Measurements from ENCODE around the gene PKHD1. TPM values are rescaled to one million over a fixed set of nuclear protein-coding genes. Genes with fewer than 3 reads are reported as not detected.

The PKHD1 gene
- polyA plus RNA-seq, 1 of the 3 experiments (the other 2 are of a cell fraction): not detected

DNA sequence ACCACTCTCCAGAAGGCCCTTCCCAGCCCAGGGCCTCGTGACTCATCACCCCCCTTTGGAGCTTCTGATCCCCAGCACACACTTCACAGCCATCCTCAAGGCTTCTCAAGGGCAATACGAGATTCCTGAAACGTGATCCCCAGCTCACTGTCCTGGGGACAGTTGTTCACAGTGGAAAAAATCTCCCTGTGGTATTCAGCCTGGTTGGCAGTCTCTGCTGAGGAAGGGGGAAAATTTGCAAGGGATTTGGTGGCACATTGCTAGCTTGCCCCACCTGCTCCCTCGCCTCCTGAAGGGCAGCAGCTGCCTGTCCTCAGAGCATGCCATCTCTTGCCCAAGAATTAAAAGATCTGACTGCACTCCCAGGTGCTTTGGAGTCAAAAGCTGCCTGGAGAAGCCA is 20.7 kb upstream of the PKHD1 start:
- Histone ChIP-seq H3K9ac (no peak overlapping the region), H3K4me1 (ENCODE audit: control insufficient read depth in 1 of 2, insufficient read depth in 2 of 2, low read depth in 1 of 2, low read length in 1 of 2) (no peaks in the 10 kb centered on the region), H3K4me2 (no peak overlapping the region), H3K36me3 (replicated peaks in 1 of 2; ENCODE audit: control insufficient read depth in 1 of 2, insufficient read depth in 2 of 2, low read length in 1 of 2) (no peaks in the 10 kb centered on the region), H3K27ac (ENCODE audit: low read depth in 2 of 2, low read length in 1 of 2) (no peak overlapping the region), H3K4me3 (ENCODE audit: low read depth in 2 of 2, low read length in 1 of 2) (no peak overlapping the region), H2AFZ (ENCODE audit: low read depth) (no peak overlapping the region), H3K27me3 (ENCODE audit: insufficient read depth) (no peaks in the 10 kb centered on the region), H3F3A (replicated peaks; ENCODE audit: insufficient read depth) (no peaks in the 10 kb centered on the region), H3K79me2 (ENCODE audit: insufficient read depth) (no peaks in the 10 kb centered on the region), H4K20me1 (ENCODE audit: insufficient read depth) (no peaks in the 10 kb centered on the region), H3K9me2 (no peaks in the 10 kb centered on the region), H3K9me3 (no peaks in the 10 kb centered on the region)
- no peak for DNase-seq
- 7% methylated on average over 4 of the region's 4 CpGs for WGBS (ENCODE audit: low lambda C conversion rate)
- ChIA-PET CTCF (interaction anchor here (1.0 kb wide), 1 partner anchor 10 kb away, joined by 3 read pairs; no protein-coding TSS in a partner anchor), POLR2A (no interaction called here)
- TF ChIP-seq USF1 (IDR thresholded peaks at IDR 0.05; ENCODE audit: borderline replicate concordance, low read depth) (no peak), CTCF (IDR thresholded peaks at IDR 0.05) (no peak), RCOR1 (IDR thresholded peaks at IDR 0.05; ENCODE audit: low read length) (no peak), RXRA (IDR thresholded peaks at IDR 0.05; ENCODE audit: borderline replicate concordance, low read depth) (no peak), NRF1 (IDR thresholded peaks at IDR 0.05; ENCODE audit: low read depth, low read length) (no peak)
- TF ChIP-seq, protein P1, sequence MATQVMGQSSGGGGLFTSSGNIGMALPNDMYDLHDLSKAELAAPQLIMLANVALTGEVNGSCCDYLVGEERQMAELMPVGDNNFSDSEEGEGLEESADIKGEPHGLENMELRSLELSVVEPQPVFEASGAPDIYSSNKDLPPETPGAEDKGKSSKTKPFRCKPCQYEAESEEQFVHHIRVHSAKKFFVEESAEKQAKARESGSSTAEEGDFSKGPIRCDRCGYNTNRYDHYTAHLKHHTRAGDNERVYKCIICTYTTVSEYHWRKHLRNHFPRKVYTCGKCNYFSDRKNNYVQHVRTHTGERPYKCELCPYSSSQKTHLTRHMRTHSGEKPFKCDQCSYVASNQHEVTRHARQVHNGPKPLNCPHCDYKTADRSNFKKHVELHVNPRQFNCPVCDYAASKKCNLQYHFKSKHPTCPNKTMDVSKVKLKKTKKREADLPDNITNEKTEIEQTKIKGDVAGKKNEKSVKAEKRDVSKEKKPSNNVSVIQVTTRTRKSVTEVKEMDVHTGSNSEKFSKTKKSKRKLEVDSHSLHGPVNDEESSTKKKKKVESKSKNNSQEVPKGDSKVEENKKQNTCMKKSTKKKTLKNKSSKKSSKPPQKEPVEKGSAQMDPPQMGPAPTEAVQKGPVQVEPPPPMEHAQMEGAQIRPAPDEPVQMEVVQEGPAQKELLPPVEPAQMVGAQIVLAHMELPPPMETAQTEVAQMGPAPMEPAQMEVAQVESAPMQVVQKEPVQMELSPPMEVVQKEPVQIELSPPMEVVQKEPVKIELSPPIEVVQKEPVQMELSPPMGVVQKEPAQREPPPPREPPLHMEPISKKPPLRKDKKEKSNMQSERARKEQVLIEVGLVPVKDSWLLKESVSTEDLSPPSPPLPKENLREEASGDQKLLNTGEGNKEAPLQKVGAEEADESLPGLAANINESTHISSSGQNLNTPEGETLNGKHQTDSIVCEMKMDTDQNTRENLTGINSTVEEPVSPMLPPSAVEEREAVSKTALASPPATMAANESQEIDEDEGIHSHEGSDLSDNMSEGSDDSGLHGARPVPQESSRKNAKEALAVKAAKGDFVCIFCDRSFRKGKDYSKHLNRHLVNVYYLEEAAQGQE (IDR thresholded peaks at IDR 0.05; ENCODE audit: low read depth, low read length): no peak
- TF ChIP-seq, protein P2, sequence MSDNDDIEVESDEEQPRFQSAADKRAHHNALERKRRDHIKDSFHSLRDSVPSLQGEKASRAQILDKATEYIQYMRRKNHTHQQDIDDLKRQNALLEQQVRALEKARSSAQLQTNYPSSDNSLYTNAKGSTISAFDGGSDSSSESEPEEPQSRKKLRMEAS (IDR thresholded peaks at IDR 0.05; ENCODE audit: low read depth): no peak

- Histone ChIP-seq H3K79me2 (ENCODE audit: insufficient read depth) (no peaks in the 10 kb centered on the region), H3K27me3 (ENCODE audit: insufficient read depth) (no peaks in the 10 kb centered on the region), H3K4me3 (ENCODE audit: low read depth in 2 of 2, low read length in 1 of 2) (no peak overlapping the region), H2AFZ (ENCODE audit: low read depth) (no peak overlapping the region), H3K27ac (ENCODE audit: low read depth in 2 of 2, low read length in 1 of 2) (no peak overlapping the region), H3K9me3 (no peaks in the 10 kb centered on the region), H3K9me2 (no peaks in the 10 kb centered on the region), H3K4me2 (no peak overlapping the region), H3K4me1 (ENCODE audit: control insufficient read depth in 1 of 2, insufficient read depth in 2 of 2, low read depth in 1 of 2, low read length in 1 of 2) (no peaks in the 10 kb centered on the region), H3K36me3 (replicated peaks in 1 of 2; ENCODE audit: control insufficient read depth in 1 of 2, insufficient read depth in 2 of 2, low read length in 1 of 2) (no peaks in the 10 kb centered on the region), H3F3A (replicated peaks; ENCODE audit: insufficient read depth) (no peaks in the 10 kb centered on the region), H4K20me1 (ENCODE audit: insufficient read depth) (no peaks in the 10 kb centered on the region), H3K9ac (no peak overlapping the region)
- CTCF ChIA-PET: no interaction called here
- POLR2A ChIA-PET: no interaction called here
- DNase-seq: no peak
- TF ChIP-seq MXI1 (IDR thresholded peaks at IDR 0.05; ENCODE audit: low read depth, low read length) (no peak), TCF12 (IDR thresholded peaks at IDR 0.05) (no peak), SMC3 (IDR thresholded peaks at IDR 0.05; ENCODE audit: low read depth, low read length) (no peak), EZH2phosphoT487 (IDR thresholded peaks at IDR 0.05; ENCODE audit: borderline replicate concordance, low read depth) (no peak), CHD2 (IDR thresholded peaks at IDR 0.05; ENCODE audit: low read length, partially characterized antibody) (no peak), YY1 (IDR thresholded peaks at IDR 0.05; ENCODE audit: low read depth) (no peak), MEF2A (IDR thresholded peaks at IDR 0.05; ENCODE audit: borderline replicate concordance, low read depth) (no peak), IRF3 (IDR thresholded peaks at IDR 0.05; ENCODE audit: low read depth, low read length) (no peak)
- TF ChIP-seq, protein P2 (IDR thresholded peaks at IDR 0.05; ENCODE audit: low read depth): no peak
- TF ChIP-seq, protein P3, sequence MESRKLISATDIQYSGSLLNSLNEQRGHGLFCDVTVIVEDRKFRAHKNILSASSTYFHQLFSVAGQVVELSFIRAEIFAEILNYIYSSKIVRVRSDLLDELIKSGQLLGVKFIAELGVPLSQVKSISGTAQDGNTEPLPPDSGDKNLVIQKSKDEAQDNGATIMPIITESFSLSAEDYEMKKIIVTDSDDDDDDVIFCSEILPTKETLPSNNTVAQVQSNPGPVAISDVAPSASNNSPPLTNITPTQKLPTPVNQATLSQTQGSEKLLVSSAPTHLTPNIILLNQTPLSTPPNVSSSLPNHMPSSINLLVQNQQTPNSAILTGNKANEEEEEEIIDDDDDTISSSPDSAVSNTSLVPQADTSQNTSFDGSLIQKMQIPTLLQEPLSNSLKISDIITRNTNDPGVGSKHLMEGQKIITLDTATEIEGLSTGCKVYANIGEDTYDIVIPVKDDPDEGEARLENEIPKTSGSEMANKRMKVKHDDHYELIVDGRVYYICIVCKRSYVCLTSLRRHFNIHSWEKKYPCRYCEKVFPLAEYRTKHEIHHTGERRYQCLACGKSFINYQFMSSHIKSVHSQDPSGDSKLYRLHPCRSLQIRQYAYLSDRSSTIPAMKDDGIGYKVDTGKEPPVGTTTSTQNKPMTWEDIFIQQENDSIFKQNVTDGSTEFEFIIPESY (IDR thresholded peaks at IDR 0.05; ENCODE audit: borderline replicate concordance, low read depth): no peak
- TF ChIP-seq, protein P4, sequence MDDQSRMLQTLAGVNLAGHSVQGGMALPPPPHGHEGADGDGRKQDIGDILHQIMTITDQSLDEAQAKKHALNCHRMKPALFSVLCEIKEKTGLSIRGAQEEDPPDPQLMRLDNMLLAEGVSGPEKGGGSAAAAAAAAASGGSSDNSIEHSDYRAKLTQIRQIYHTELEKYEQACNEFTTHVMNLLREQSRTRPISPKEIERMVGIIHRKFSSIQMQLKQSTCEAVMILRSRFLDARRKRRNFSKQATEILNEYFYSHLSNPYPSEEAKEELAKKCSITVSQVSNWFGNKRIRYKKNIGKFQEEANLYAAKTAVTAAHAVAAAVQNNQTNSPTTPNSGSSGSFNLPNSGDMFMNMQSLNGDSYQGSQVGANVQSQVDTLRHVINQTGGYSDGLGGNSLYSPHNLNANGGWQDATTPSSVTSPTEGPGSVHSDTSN (IDR thresholded peaks at IDR 0.05): no peak
These were observed 19.6 kb upstream of the PKHD1 start for GRCh38 chr6:52106994-52107393.

Data from SK-N-SH (cell line).